SK-N-SH treated with all-trans-retinoic acid at 6 μM for 48 hours (cell line): ENCODE results near the gene GPR139.

Experiments used
- ATAC-seq: fragments of 200-7000 bp; cut with Tn5 transposase; 3 replicates; pipeline ENCODE4 v1.9.1; 2020; ENCODE audit warnings: mild to moderate bottlenecking, moderate library complexity
- ARNTL ChIP-seq: fragments of 450-650 bp; formaldehyde crosslinking; IDR thresholded peaks from 2 replicates; pipeline ENCODE4 v1.5.0; 2020; ENCODE audit warnings: low read depth, mild to moderate bottlenecking, moderate library complexity, borderline replicate concordance
- BACH2 ChIP-seq: fragments of 250-450 bp; sonication (Bioruptor Pico); IDR thresholded peaks from 2 replicates; pipeline ENCODE4 v1.9.0; 2021; ENCODE audit warnings: mild to moderate bottlenecking, borderline replicate concordance
- ESRRG ChIP-seq: fragments of 250-450 bp; sonication (Bioruptor Pico); IDR thresholded peaks from 2 replicates; pipeline ENCODE4 v1.6.1; 2021; ENCODE audit warnings: mild to moderate bottlenecking
- GLIS3 ChIP-seq: fragments of 250-450 bp; sonication (Bioruptor Pico); IDR thresholded peaks from 2 replicates; pipeline ENCODE4 v1.5.0; 2020; ENCODE audit warnings: mild to moderate bottlenecking, moderate library complexity
- ISL1 ChIP-seq: fragments of 250-450 bp; sonication (Bioruptor Pico); IDR thresholded peaks from 2 replicates; pipeline ENCODE4 v2.1.2; 2022; ENCODE audit warnings: mild to moderate bottlenecking, moderate library complexity
- OSR1 ChIP-seq: fragments of 250-450 bp; sonication (Bioruptor Pico); IDR thresholded peaks from 2 replicates; pipeline ENCODE4 v1.8.0; 2022; ENCODE audit warnings: moderate library complexity, mild to moderate bottlenecking, inconsistent platforms
- PATZ1 ChIP-seq: fragments of 250-450 bp; sonication (Bioruptor Pico); IDR thresholded peaks from 2 replicates; pipeline ENCODE4 v1.8.0; 2020; ENCODE audit warnings: mild to moderate bottlenecking, moderate library complexity, borderline replicate concordance
- POU6F1 ChIP-seq: fragments of 250-450 bp; sonication (Bioruptor Pico); IDR thresholded peaks from 2 replicates; pipeline ENCODE4 v1.8.0; 2021; ENCODE audit warnings: low read depth, mild to moderate bottlenecking, moderate library complexity, borderline replicate concordance
- PPARA ChIP-seq: fragments of 250-450 bp; sonication (Bioruptor Pico); IDR thresholded peaks from 2 replicates; pipeline ENCODE4 v1.5.0; 2020; ENCODE audit warnings: mild to moderate bottlenecking, borderline replicate concordance
- RARB ChIP-seq: fragments of 250-450 bp; sonication (Bioruptor Pico); IDR thresholded peaks from 2 replicates; pipeline ENCODE4 v1.8.0; 2021; ENCODE audit warnings: mild to moderate bottlenecking, moderate library complexity
- SNAI2 ChIP-seq: fragments of 250-450 bp; sonication (Bioruptor Pico); IDR thresholded peaks from 2 replicates; pipeline ENCODE4 v1.5.0; 2020; ENCODE audit warnings: mild to moderate bottlenecking, moderate library complexity
- TCF4 ChIP-seq: fragments of 250-450 bp; sonication (Bioruptor Pico); IDR thresholded peaks from 2 replicates; pipeline ENCODE4 v1.8.0; 2021; ENCODE audit warnings: mild to moderate bottlenecking, moderate library complexity, borderline replicate concordance
- TOX ChIP-seq: fragments of 250-450 bp; sonication (Bioruptor Pico); IDR thresholded peaks from 2 replicates; pipeline ENCODE4 v1.8.0; 2021; ENCODE audit warnings: mild to moderate bottlenecking, moderate library complexity, borderline replicate concordance
- TSHZ2 ChIP-seq: fragments of 250-450 bp; sonication (Bioruptor Pico); IDR thresholded peaks from 2 replicates; pipeline ENCODE4 v1.5.0; 2020; ENCODE audit warnings: mild to moderate bottlenecking, moderate library complexity
- ZC3H10 ChIP-seq: fragments of 250-450 bp; sonication (Bioruptor Pico); IDR thresholded peaks from 2 replicates; pipeline ENCODE4 v1.5.1; 2021; ENCODE audit warnings: mild to moderate bottlenecking, moderate library complexity
- ZFP30 ChIP-seq: fragments of 450-650 bp; formaldehyde crosslinking; IDR thresholded peaks from 2 replicates; pipeline ENCODE4 v1.5.0; 2022; ENCODE audit warnings: mild to moderate bottlenecking, moderate library complexity
- ZNF565 ChIP-seq: fragments of 450-650 bp; formaldehyde crosslinking; conservative IDR thresholded peaks from 2 replicates; pipeline ENCODE4 v1.5.0; 2020; ENCODE audit warnings: low read depth, mild to moderate bottlenecking, moderate library complexity
- ZNF70 ChIP-seq: fragments of 450-650 bp; formaldehyde crosslinking; IDR thresholded peaks from 2 replicates; pipeline ENCODE4 v1.5.0; 2020; ENCODE audit warnings: mild to moderate bottlenecking, moderate library complexity
- ZNF8 ChIP-seq: fragments of 450-650 bp; formaldehyde crosslinking; IDR thresholded peaks from 2 replicates; pipeline ENCODE4 v1.5.0; 2020; ENCODE audit warnings: mild to moderate bottlenecking, moderate library complexity
- TF ChIP-seq, protein P1 (sequence below): fragments of 250-450 bp; sonication (Bioruptor Pico); IDR thresholded peaks from 2 replicates; pipeline ENCODE4 v1.5.1; 2021; ENCODE audit warnings: mild to moderate bottlenecking, moderate library complexity
- TF ChIP-seq, protein P2 (sequence below): fragments of 250-450 bp; sonication (Bioruptor Pico); IDR thresholded peaks from 2 replicates; pipeline ENCODE4 v1.5.1; 2020; ENCODE audit warnings: low read depth, mild to moderate bottlenecking, moderate library complexity

The GPR139 gene

DNA sequence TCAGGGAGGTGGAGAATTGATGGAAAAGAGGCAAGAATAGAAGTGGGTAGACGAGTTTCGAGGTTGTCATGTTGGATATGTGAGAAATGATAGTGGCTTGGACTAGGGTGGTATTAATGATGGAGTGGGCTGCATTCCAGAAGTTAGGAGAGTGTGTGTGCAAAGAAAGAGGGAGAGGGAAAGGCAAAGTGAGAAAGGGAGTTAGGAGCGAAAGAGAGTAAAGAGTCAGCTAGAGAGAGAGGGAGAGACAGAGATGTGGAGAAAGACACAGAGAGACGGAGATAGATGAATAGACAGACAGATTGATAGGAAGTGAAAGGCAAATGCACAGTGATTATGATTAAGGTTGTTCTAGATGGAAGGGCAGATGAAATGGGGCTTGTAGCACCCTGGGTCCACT, 5.4 kb upstream of the GPR139 start:
- no peak for ATAC-seq
- no peak for TF ChIP-seq ZFP30 (CRISPR knock-in tag)
- no peak for TF ChIP-seq BACH2 (CRISPR knock-in tag)
- TF ChIP-seq TSHZ2: no peak
- no peak for TF ChIP-seq OSR1 (CRISPR knock-in tag)
- no peak for TF ChIP-seq PPARA (CRISPR knock-in tag)
- no peak for TF ChIP-seq ZC3H10 (CRISPR knock-in tag)
- TF ChIP-seq ZNF565 (CRISPR knock-in tag): no peak
- TF ChIP-seq GLIS3 (CRISPR knock-in tag): no peak
- TF ChIP-seq, protein P1, sequence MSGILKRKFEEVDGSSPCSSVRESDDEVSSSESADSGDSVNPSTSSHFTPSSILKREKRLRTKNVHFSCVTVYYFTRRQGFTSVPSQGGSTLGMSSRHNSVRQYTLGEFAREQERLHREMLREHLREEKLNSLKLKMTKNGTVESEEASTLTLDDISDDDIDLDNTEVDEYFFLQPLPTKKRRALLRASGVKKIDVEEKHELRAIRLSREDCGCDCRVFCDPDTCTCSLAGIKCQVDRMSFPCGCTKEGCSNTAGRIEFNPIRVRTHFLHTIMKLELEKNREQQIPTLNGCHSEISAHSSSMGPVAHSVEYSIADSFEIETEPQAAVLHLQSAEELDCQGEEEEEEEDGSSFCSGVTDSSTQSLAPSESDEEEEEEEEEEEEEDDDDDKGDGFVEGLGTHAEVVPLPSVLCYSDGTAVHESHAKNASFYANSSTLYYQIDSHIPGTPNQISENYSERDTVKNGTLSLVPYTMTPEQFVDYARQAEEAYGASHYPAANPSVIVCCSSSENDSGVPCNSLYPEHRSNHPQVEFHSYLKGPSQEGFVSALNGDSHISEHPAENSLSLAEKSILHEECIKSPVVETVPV (CRISPR knock-in tag): no peak
- no peak for TF ChIP-seq ESRRG (CRISPR knock-in tag)
- TF ChIP-seq TCF4 (CRISPR knock-in tag): no peak
- TF ChIP-seq TOX (CRISPR knock-in tag): no peak
- TF ChIP-seq ISL1 (CRISPR knock-in tag): no peak
- no peak for TF ChIP-seq SNAI2
- no peak for TF ChIP-seq ARNTL (CRISPR knock-in tag)
- no peak for TF ChIP-seq ZNF70 (CRISPR knock-in tag)
- no peak for TF ChIP-seq RARB (CRISPR knock-in tag)

- TF ChIP-seq BACH2 (CRISPR knock-in tag) (no peak), PATZ1 (CRISPR knock-in tag) (no peak), TCF4 (CRISPR knock-in tag) (no peak), ARNTL (CRISPR knock-in tag) (no peak), TSHZ2 (no peak), PPARA (CRISPR knock-in tag) (no peak), POU6F1 (CRISPR knock-in tag) (no peak), ZNF70 (CRISPR knock-in tag) (no peak), GLIS3 (CRISPR knock-in tag) (no peak), ZNF8 (CRISPR knock-in tag) (no peak), ZFP30 (CRISPR knock-in tag) (no peak), ISL1 (CRISPR knock-in tag) (no peak)
- TF ChIP-seq, protein P2, sequence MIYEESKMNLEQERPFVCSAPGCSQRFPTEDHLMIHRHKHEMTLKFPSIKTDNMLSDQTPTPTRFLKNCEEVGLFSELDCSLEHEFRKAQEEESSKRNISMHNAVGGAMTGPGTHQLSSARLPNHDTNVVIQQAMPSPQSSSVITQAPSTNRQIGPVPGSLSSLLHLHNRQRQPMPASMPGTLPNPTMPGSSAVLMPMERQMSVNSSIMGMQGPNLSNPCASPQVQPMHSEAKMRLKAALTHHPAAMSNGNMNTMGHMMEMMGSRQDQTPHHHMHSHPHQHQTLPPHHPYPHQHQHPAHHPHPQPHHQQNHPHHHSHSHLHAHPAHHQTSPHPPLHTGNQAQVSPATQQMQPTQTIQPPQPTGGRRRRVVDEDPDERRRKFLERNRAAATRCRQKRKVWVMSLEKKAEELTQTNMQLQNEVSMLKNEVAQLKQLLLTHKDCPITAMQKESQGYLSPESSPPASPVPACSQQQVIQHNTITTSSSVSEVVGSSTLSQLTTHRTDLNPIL (CRISPR knock-in tag): no peak
- TF ChIP-seq, protein P1 (CRISPR knock-in tag): no peak
- no peak; the same call in 2 of the 3 replicates for ATAC-seq
Observed at GRCh38 chr16:20075243-20075642, 1.6 kb upstream of the GPR139 start.
